K562 treated with DMSO at 1 percent for 12 hours (cell line): ENCODE measurements around the gene MEGF11. TPM values are rescaled to one million over a fixed set of nuclear protein-coding genes. Genes with fewer than 3 reads are reported as not detected.

Source experiments
- total RNA-seq: library from RNA; unstranded; fragments of 300-600 nt; gene quantifications from 2 replicates; pipeline ENCODE4 v1.2.3, GENCODE V29; 2022; ENCODE audit not compliant: insufficient read depth

The MEGF11 gene
- total RNA-seq: 1.1 TPM in 1 of 2 replicates, not detected in the other

DNA sequence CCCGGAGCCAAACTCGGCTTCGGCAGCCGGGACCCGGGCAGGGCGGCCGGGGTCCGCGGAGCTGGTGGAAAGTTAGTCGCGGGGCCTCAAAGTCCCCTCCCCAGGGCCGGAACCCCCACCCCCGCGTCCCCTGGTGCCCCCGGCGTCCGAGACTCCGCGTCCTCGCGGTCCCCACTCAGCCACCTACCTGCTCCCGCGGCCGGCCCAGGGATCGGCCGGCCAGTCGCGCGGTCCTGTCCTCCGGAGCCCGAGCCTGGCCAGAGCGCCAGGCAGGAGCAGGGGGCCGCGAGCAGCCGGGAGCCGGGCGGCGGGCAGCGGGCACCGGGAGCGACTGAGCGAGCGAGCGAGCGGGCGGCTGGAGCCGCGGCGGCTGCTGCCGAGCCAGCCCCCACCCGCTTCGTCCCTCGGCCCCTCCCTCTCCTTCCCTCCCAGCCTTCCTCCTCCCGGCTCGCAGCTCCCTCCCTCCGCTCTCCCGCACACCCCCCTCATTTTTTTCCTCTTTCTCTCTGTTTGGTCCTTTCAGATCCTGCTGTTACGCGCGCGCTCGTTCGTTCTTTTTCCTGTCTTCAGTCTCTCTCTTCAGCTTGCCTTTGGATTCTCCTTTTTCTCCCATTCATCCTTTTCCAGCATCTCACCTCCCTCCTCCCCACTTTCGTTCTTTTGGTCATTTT, at the start of gene MEGF11:
Gene MEGF11 (minus strand): TSS at position 333 of the 671 bp plus-strand sequence. CDS start 125,347 bp downstream, outside the sequence.

DNA sequence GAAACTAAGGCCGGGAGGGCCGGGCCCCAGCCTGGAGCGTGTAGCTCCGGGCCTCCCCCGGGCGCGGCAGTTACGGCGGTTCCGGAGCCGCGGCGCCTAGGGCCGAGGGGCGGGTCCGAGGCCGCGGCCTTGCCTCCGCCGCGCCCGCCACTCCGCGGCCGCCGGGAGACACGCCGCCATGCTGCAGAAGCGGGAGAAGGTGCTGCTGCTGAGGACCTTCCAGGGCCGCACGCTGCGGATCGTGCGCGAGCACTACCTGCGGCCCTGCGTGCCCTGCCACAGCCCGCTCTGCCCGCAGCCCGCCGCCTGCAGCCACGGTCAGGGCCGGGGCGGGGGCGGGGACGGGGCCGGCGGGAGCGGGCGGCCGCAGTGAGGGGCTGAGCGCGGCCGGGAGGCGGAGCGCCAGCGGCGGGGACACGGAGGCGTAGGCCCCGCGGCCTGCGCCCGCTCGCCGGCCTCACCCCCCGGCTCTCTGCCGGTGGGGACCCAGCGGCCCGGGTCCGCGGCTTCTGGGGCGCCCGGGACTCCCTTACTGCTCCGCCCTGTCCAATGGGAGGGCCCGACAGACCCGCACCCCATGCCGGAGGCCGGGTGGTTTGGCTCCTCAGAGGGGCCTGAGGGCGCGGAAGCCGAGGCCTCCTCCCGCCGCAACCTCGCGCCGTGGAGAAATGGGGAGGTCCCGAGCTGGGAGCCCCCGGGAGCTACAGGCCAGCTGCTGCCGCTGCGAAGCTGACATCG, 40.0 kb upstream of the MEGF11 start, which contains the start of gene DIS3L:
Gene DIS3L (plus strand): TSS at position 150 of the 738 bp plus-strand sequence. CDS start 29 bp downstream, at position 179.

DNA sequence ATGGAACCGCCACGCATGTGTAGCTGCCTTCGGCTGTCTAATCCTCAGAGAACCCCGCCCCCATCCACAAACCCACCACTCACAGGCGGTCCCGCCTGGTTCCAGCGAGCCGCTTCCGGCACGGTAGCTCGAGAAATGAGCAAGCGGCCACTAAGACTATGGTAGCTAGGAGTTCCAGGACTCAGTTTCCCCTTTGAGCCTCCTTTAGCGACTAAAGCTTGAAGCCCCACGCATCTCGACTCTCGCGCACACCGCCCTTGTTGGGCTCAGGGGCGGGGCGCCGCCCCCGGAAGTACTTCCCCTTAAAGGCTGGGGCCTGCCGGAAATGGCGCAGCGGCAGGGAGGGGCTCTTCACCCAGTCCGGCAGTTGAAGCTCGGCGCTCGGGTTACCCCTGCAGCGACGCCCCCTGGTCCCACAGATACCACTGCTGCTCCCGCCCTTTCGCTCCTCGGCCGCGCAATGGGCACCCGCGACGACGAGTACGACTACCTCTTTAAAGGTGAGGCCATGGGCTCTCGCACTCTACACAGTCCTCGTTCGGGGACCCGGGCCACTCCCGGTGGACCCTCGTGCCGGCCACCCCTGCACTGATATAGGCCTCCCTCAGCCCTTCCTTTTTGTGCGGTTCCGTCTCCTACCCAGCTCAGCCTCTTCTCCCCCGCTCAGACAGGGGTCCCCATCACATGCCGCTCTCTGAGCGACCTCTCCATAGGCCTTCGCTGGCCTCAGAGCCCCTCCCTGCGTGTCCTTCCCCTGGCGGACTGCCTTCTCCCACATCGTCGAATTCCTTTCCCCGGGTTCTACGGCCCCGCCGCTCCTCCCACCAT, 384.2 kb downstream of the MEGF11 start, which contains the start of gene RAB11A:
Gene RAB11A (plus strand): TSS at position 366 of the 828 bp plus-strand sequence. CDS start 95 bp downstream, at position 461.

Other genes with a start within 250 kb of the MEGF11 start
- gene DIS3L, start 39.8 kb upstream of the MEGF11 start, total RNA-seq: 9.8 and 24.8 TPM in 2 replicates
- gene TIPIN, start 102.9 kb upstream of the MEGF11 start, total RNA-seq: 8.9 and 18.0 TPM in 2 replicates
- 43.3 and 75.0 TPM in 2 replicates for gene MAP2K1, start 133.2 kb upstream of the MEGF11 start, total RNA-seq
- gene SNAPC5, start 244.0 kb upstream of the MEGF11 start, total RNA-seq: 30.2 and 53.3 TPM in 2 replicates